ENCODE measurements around the gene ZNF277.

ZNF277 gene

GRCh38 chr7:112272921-112273561 is 66.5 kb downstream of the ZNF277 start:
- no peak overlapping the region for H3K4me3 ChIP-seq (ENCODE audit: control insufficient read depth, low read depth, low read length)
- DNase-seq (ENCODE audit: low read depth): no peak
- TF ChIP-seq, protein P1, sequence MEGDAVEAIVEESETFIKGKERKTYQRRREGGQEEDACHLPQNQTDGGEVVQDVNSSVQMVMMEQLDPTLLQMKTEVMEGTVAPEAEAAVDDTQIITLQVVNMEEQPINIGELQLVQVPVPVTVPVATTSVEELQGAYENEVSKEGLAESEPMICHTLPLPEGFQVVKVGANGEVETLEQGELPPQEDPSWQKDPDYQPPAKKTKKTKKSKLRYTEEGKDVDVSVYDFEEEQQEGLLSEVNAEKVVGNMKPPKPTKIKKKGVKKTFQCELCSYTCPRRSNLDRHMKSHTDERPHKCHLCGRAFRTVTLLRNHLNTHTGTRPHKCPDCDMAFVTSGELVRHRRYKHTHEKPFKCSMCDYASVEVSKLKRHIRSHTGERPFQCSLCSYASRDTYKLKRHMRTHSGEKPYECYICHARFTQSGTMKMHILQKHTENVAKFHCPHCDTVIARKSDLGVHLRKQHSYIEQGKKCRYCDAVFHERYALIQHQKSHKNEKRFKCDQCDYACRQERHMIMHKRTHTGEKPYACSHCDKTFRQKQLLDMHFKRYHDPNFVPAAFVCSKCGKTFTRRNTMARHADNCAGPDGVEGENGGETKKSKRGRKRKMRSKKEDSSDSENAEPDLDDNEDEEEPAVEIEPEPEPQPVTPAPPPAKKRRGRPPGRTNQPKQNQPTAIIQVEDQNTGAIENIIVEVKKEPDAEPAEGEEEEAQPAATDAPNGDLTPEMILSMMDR (IDR thresholded peaks at IDR 0.05; ENCODE audit: control insufficient read depth, insufficient read depth, low read depth, low read length, missing control alignments): no peak

GRCh38 chr7:112279042-112279441 is 72.5 kb downstream of the ZNF277 start:
- TF ChIP-seq, protein P1 (IDR thresholded peaks at IDR 0.05; ENCODE audit: control insufficient read depth, insufficient read depth, low read depth, low read length, missing control alignments): no peak
- H3K4me3 ChIP-seq (ENCODE audit: control insufficient read depth, low read depth, low read length): no peak overlapping the region
- DNase-seq (ENCODE audit: low read depth): no peak

DNA sequence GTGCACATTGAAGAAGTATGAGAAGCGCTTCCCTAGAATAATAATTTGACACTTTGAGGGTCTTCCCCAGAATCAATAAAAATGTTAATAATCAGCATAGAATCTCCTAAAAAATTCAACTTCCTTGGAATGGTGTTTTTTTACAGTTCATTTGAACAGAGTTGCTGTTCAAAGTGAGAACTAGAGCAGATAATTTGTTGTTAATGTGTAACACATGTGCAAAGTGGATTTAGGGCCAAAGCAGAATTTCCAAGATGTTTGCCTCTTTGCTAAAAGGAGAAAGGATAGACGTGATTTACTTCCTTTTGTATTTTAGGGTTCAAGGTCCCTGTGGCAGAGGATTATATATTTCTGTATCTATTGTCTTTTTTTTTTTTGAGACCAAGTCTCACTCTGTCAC is 73.8 kb downstream of the ZNF277 start:
- DNase-seq (ENCODE audit: low read depth): no peak
- TF ChIP-seq, protein P1 (IDR thresholded peaks at IDR 0.05; ENCODE audit: control insufficient read depth, insufficient read depth, low read depth, low read length, missing control alignments): no peak
- no peak overlapping the region for H3K4me3 ChIP-seq (ENCODE audit: control insufficient read depth, low read depth, low read length)

GRCh38 chr7:112282476-112283188 is 76.1 kb downstream of the ZNF277 start:
- TF ChIP-seq, protein P1 (IDR thresholded peaks at IDR 0.05; ENCODE audit: control insufficient read depth, insufficient read depth, low read depth, low read length, missing control alignments): no peak
- DNase-seq (ENCODE audit: low read depth): no peak

DNA sequence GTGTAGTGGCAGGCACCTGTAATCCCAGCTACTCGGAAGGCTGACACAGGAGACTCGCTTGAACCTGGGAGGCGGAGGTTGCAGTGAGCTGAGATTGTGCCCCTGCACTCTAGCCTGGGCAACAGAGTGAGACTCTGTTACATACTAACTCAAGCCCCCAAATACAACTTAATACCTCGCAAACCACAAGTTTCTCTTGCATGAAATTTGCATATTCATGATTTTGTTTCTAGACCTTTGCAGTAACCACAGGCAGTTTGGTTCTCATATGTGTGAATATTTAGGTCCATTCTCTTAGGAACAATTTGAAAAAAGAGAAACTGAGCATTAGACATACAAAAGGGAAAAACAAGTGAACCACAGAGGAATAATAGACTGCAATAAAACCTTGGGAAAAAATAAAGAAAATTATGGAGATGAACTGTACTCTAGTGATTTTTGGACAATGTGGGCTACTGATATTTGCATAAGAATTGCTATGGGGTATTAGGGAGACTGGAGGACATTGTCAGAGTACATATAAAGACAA is 77.0 kb downstream of the ZNF277 start:
- no peak for DNase-seq (ENCODE audit: low read depth)
- TF ChIP-seq, protein P1 (IDR thresholded peaks at IDR 0.05; ENCODE audit: control insufficient read depth, insufficient read depth, low read depth, low read length, missing control alignments): no peak
- H3K4me3 ChIP-seq (ENCODE audit: control insufficient read depth, low read depth, low read length): no peak overlapping the region

More at GRCh38 chr7:112282476-112283188, 76.1 kb downstream of the ZNF277 start:
- H3K4me3 ChIP-seq (ENCODE audit: control insufficient read depth, low read depth, low read length): no peak overlapping the region

GRCh38 chr7:112286250-112287086 is 80.0 kb downstream of the ZNF277 start:
- H3K4me3 ChIP-seq (ENCODE audit: control insufficient read depth, low read depth, low read length): no peak overlapping the region
- no peak for DNase-seq (ENCODE audit: low read depth)

More at GRCh38 chr7:112286250-112287086, 80.0 kb downstream of the ZNF277 start:
- TF ChIP-seq, protein P1 (IDR thresholded peaks at IDR 0.05; ENCODE audit: control insufficient read depth, insufficient read depth, low read depth, low read length, missing control alignments): no peak

Measured in AG09309 (cell line).